ENCODE results near the gene NEB.

NEB gene, protein sequence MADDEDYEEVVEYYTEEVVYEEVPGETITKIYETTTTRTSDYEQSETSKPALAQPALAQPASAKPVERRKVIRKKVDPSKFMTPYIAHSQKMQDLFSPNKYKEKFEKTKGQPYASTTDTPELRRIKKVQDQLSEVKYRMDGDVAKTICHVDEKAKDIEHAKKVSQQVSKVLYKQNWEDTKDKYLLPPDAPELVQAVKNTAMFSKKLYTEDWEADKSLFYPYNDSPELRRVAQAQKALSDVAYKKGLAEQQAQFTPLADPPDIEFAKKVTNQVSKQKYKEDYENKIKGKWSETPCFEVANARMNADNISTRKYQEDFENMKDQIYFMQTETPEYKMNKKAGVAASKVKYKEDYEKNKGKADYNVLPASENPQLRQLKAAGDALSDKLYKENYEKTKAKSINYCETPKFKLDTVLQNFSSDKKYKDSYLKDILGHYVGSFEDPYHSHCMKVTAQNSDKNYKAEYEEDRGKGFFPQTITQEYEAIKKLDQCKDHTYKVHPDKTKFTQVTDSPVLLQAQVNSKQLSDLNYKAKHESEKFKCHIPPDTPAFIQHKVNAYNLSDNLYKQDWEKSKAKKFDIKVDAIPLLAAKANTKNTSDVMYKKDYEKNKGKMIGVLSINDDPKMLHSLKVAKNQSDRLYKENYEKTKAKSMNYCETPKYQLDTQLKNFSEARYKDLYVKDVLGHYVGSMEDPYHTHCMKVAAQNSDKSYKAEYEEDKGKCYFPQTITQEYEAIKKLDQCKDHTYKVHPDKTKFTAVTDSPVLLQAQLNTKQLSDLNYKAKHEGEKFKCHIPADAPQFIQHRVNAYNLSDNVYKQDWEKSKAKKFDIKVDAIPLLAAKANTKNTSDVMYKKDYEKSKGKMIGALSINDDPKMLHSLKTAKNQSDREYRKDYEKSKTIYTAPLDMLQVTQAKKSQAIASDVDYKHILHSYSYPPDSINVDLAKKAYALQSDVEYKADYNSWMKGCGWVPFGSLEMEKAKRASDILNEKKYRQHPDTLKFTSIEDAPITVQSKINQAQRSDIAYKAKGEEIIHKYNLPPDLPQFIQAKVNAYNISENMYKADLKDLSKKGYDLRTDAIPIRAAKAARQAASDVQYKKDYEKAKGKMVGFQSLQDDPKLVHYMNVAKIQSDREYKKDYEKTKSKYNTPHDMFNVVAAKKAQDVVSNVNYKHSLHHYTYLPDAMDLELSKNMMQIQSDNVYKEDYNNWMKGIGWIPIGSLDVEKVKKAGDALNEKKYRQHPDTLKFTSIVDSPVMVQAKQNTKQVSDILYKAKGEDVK (N-terminal part only)

DNA sequence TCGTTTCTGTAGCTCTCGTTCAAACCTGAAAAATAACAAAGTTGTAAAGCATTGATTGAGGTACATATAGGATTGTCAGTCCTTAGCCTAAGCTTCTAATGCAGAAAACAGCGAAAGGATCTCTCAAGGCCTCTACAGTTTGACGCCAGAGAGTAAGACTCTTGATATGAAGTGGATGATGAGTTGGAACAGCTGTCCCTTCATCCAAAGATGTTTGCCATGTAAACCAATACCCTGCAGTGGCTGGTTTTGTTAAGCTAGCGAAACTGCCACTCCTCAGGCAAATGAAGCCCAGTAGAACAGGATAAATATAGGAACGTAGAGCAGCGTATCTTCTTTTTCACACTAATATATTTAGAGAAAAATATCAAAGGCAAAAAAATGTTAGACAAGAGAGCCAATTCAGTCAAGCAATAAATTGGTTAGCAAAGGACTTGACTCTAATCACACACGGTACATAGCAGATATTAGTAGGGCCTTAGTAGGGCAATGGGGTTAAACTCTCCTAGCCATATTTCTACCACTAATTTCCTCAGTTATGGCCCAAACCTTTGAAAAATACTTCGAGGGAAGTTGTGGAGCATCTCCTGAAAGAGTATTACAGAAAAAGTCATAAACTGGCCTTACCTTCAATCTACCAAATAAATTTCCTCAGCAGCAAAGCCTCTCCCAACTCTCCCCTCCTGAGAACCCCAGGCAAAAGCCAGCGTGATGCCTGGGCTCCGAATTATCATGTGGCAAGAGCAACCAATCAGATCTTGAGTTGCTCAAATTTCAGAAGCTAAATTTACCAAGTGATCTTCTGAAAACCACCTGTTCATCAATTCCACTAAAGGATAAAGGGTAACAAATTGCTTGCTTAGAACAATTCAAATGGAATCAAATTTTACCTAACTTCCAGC, at the start of gene NEB:
TSS of gene NEB (minus strand) at position 706 of the 902 bp plus-strand sequence. CDS start 1,320 bp downstream, outside the sequence.
- Histone ChIP-seq H3K4me3 (ENCODE audit: low read depth, low read length) (no peak within 1 kb of the TSS), H3K9me3 (ENCODE audit: control insufficient read depth, insufficient read depth, low read length) (no peaks in the 10 kb centered on the region), H3K4me1 (ENCODE audit: control insufficient read depth, insufficient read depth, low read length) (peaks cover 14% of the 10 kb centered on the region), H3K9ac (ENCODE audit: low read depth, low read length) (no peak within 1 kb of the TSS), H3K36me3 (ENCODE audit: control insufficient read depth, insufficient read depth, low read length) (no peaks in the 10 kb centered on the region), H3K27me3 (ENCODE audit: control insufficient read depth, insufficient read depth, low read length) (no peaks in the 10 kb centered on the region)

GRCh38 chr2:151783133-151783520, 48.9 kb upstream of the NEB start:
- Histone ChIP-seq H3K4me1 (ENCODE audit: control insufficient read depth, insufficient read depth, low read length) (peaks cover 3% of the 10 kb centered on the region), H3K27me3 (ENCODE audit: control insufficient read depth, insufficient read depth, low read length) (no peaks in the 10 kb centered on the region), H3K9ac (ENCODE audit: low read depth, low read length) (no peak overlapping the region), H3K9me3 (ENCODE audit: control insufficient read depth, insufficient read depth, low read length) (no peaks in the 10 kb centered on the region), H3K4me3 (ENCODE audit: low read depth, low read length) (no peak overlapping the region), H3K36me3 (ENCODE audit: control insufficient read depth, insufficient read depth, low read length) (no peaks in the 10 kb centered on the region)

GRCh38 chr2:151782378-151783132, 48.3 kb upstream of the NEB start:
- peaks cover 3% of the 10 kb centered on the region for H3K4me1 ChIP-seq (ENCODE audit: control insufficient read depth, insufficient read depth, low read length)
- H3K36me3 ChIP-seq (ENCODE audit: control insufficient read depth, insufficient read depth, low read length): no peaks in the 10 kb centered on the region
- no peaks in the 10 kb centered on the region for H3K27me3 ChIP-seq (ENCODE audit: control insufficient read depth, insufficient read depth, low read length)
- H3K4me3 ChIP-seq (ENCODE audit: low read depth, low read length): no peak overlapping the region
- H3K9me3 ChIP-seq (ENCODE audit: control insufficient read depth, insufficient read depth, low read length): no peaks in the 10 kb centered on the region
- H3K9ac ChIP-seq (ENCODE audit: low read depth, low read length): no peak overlapping the region

- no peaks in the 10 kb centered on the region for H3K36me3 ChIP-seq (ENCODE audit: control insufficient read depth, insufficient read depth, low read length)
- peaks cover 3% of the 10 kb centered on the region for H3K4me1 ChIP-seq (ENCODE audit: control insufficient read depth, insufficient read depth, low read length)
- no peaks in the 10 kb centered on the region for H3K27me3 ChIP-seq (ENCODE audit: control insufficient read depth, insufficient read depth, low read length)
These were observed 47.4 kb upstream of the NEB start for GRCh38 chr2:151781642-151782041.

DNA sequence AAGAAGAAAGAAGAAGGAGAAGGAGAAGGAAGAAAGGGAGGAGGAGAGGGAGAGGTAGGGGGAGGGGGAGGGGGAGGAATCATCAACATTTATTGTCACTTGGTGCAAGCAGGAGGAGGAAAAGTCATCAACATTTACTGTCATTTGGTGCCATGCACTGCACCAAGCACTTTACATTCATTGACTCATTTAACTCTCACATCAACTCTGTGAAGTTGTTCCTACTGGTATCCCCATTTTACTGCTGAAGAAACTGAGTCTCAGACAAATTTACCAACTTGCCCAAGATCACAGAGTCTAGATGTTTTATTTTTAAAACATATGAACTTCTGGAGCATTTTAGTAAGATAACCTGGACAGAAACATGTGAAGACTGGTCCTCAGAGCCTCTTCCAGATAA, 46.7 kb upstream of the NEB start:
- H3K36me3 ChIP-seq (ENCODE audit: control insufficient read depth, insufficient read depth, low read length): no peaks in the 10 kb centered on the region
- no peak overlapping the region for H3K4me3 ChIP-seq (ENCODE audit: low read depth, low read length)
- no peaks in the 10 kb centered on the region for H3K27me3 ChIP-seq (ENCODE audit: control insufficient read depth, insufficient read depth, low read length)
- no peaks in the 10 kb centered on the region for H3K9me3 ChIP-seq (ENCODE audit: control insufficient read depth, insufficient read depth, low read length)
- no peak overlapping the region for H3K9ac ChIP-seq (ENCODE audit: low read depth, low read length)
- H3K4me1 ChIP-seq (ENCODE audit: control insufficient read depth, insufficient read depth, low read length): no peaks in the 10 kb centered on the region

More at GRCh38 chr2:151781642-151782041, 47.4 kb upstream of the NEB start:
- no peak overlapping the region for H3K9ac ChIP-seq (ENCODE audit: low read depth, low read length)
- H3K9me3 ChIP-seq (ENCODE audit: control insufficient read depth, insufficient read depth, low read length): no peaks in the 10 kb centered on the region
- H3K4me3 ChIP-seq (ENCODE audit: low read depth, low read length): no peak overlapping the region

GRCh38 chr2:151777935-151778334, 43.7 kb upstream of the NEB start:
- H3K4me3 ChIP-seq (ENCODE audit: low read depth, low read length): no peak overlapping the region
- H3K36me3 ChIP-seq (ENCODE audit: control insufficient read depth, insufficient read depth, low read length): no peaks in the 10 kb centered on the region
- no peaks in the 10 kb centered on the region for H3K9me3 ChIP-seq (ENCODE audit: control insufficient read depth, insufficient read depth, low read length)

GRCh38 chr2:151777487-151777886, 43.2 kb upstream of the NEB start:
- no peak overlapping the region for H3K9ac ChIP-seq (ENCODE audit: low read depth, low read length)
- H3K4me1 ChIP-seq (ENCODE audit: control insufficient read depth, insufficient read depth, low read length): no peaks in the 10 kb centered on the region
- no peak overlapping the region for H3K4me3 ChIP-seq (ENCODE audit: low read depth, low read length)
- H3K9me3 ChIP-seq (ENCODE audit: control insufficient read depth, insufficient read depth, low read length): no peaks in the 10 kb centered on the region
- no peaks in the 10 kb centered on the region for H3K27me3 ChIP-seq (ENCODE audit: control insufficient read depth, insufficient read depth, low read length)
- no peaks in the 10 kb centered on the region for H3K36me3 ChIP-seq (ENCODE audit: control insufficient read depth, insufficient read depth, low read length)

More at GRCh38 chr2:151777935-151778334, 43.7 kb upstream of the NEB start:
- Histone ChIP-seq H3K27me3 (ENCODE audit: control insufficient read depth, insufficient read depth, low read length) (no peaks in the 10 kb centered on the region), H3K4me1 (ENCODE audit: control insufficient read depth, insufficient read depth, low read length) (no peaks in the 10 kb centered on the region), H3K9ac (ENCODE audit: low read depth, low read length) (no peak overlapping the region)

- Histone ChIP-seq H3K36me3 (ENCODE audit: control insufficient read depth, insufficient read depth, low read length) (no peaks in the 10 kb centered on the region), H3K27me3 (ENCODE audit: control insufficient read depth, insufficient read depth, low read length) (no peaks in the 10 kb centered on the region), H3K9ac (ENCODE audit: low read depth, low read length) (no peak overlapping the region), H3K4me3 (ENCODE audit: low read depth, low read length) (no peak overlapping the region), H3K4me1 (ENCODE audit: control insufficient read depth, insufficient read depth, low read length) (no peaks in the 10 kb centered on the region), H3K9me3 (ENCODE audit: control insufficient read depth, insufficient read depth, low read length) (no peaks in the 10 kb centered on the region)
These were observed 42.1 kb upstream of the NEB start for GRCh38 chr2:151776367-151776766.

GRCh38 chr2:151775057-151775740, 40.9 kb upstream of the NEB start:
- Histone ChIP-seq H3K9me3 (ENCODE audit: control insufficient read depth, insufficient read depth, low read length) (no peaks in the 10 kb centered on the region), H3K4me1 (ENCODE audit: control insufficient read depth, insufficient read depth, low read length) (no peaks in the 10 kb centered on the region), H3K4me3 (ENCODE audit: low read depth, low read length) (no peak overlapping the region), H3K9ac (ENCODE audit: low read depth, low read length) (no peak overlapping the region), H3K27me3 (ENCODE audit: control insufficient read depth, insufficient read depth, low read length) (no peaks in the 10 kb centered on the region), H3K36me3 (ENCODE audit: control insufficient read depth, insufficient read depth, low read length) (no peaks in the 10 kb centered on the region)

GRCh38 chr2:151774506-151774905, 40.2 kb upstream of the NEB start:
- Histone ChIP-seq H3K27me3 (ENCODE audit: control insufficient read depth, insufficient read depth, low read length) (no peaks in the 10 kb centered on the region), H3K36me3 (ENCODE audit: control insufficient read depth, insufficient read depth, low read length) (no peaks in the 10 kb centered on the region), H3K9ac (ENCODE audit: low read depth, low read length) (no peak overlapping the region), H3K4me3 (ENCODE audit: low read depth, low read length) (no peak overlapping the region), H3K9me3 (ENCODE audit: control insufficient read depth, insufficient read depth, low read length) (no peaks in the 10 kb centered on the region), H3K4me1 (ENCODE audit: control insufficient read depth, insufficient read depth, low read length) (no peaks in the 10 kb centered on the region)
